IMR-90 (cell line): ENCODE results near the gene RRN3. TPM values are rescaled to one million over a fixed set of nuclear protein-coding genes. Genes with fewer than 3 reads are reported as not detected.

ENCODE experiments used
- ATAC-seq: fragments of 200-7000 bp; cut with Tn5 transposase; 2 replicates; pipeline ENCODE4 v1.9.1; 2020; ENCODE audit warnings: low read depth, mild to moderate bottlenecking, moderate library complexity
- BruUV-seq: library from RNA; stranded (reverse); fragments of 400-500 nt; replicated peaks from 2 replicates; lab custom pipeline; 2021; lab: Mats Ljungman, UMichigan
- CTCF ChIA-PET: fragments of 300-600 bp; formaldehyde crosslinking; extraction: SDS; loops from one replicate; lab custom pipeline; 2021; ENCODE audit warnings: antibody characterized with exemption; lab: Yijun Ruan, JAX
- POLR2A ChIA-PET: fragments of 300-600 bp; sonication (Branson Sonifier 250); formaldehyde crosslinking; loops from one replicate; lab custom pipeline; 2022; ENCODE audit warnings: antibody characterized with exemption; ENCODE audit not compliant: unreplicated experiment; lab: Charles Lee
- DNase-seq: peaks from one replicate; pipeline ENCODE4 v3.0.0; 2013
- H2AFZ ChIP-seq: replicated peaks from 2 replicates; pipeline ENCODE3; 2013; ENCODE audit warnings: low read length, mild to moderate bottlenecking; ENCODE audit not compliant: poor library complexity
- H2AK5ac ChIP-seq: 2 replicates; pipeline ENCODE4 v1.6.1; 2013; ENCODE audit warnings: low read depth, low read length, inconsistent platforms
- H2AK9ac ChIP-seq: replicated peaks from 2 replicates; pipeline ENCODE3; 2013; ENCODE audit warnings: mild to moderate bottlenecking, low read depth, low read length, moderate library complexity; ENCODE audit not compliant: poor library complexity
- H2BK120ac ChIP-seq: 2 replicates; pipeline ENCODE4 v1.6.1; 2013; ENCODE audit warnings: low read depth, low read length, inconsistent platforms
- H2BK15ac ChIP-seq: 3 replicates; pipeline ENCODE4 v1.6.1; 2013; ENCODE audit warnings: low read depth, low read length, inconsistent platforms
- H2BK20ac ChIP-seq: 2 replicates; pipeline ENCODE4 v1.6.1; 2013; ENCODE audit warnings: low read depth, mild to moderate bottlenecking, inconsistent platforms, low read length, moderate library complexity
- H2BK5ac ChIP-seq: 2 replicates; pipeline ENCODE4 v1.6.1; 2013; ENCODE audit warnings: mild to moderate bottlenecking, low read depth, low read length, inconsistent platforms; ENCODE audit not compliant: poor library complexity, severe bottlenecking
- H3K14ac ChIP-seq: replicated peaks from 2 replicates; pipeline ENCODE4 v1.6.1; 2013; ENCODE audit warnings: low read depth, low read length, inconsistent platforms
- H3K18ac ChIP-seq: 2 replicates; pipeline ENCODE4 v1.6.1; 2013; ENCODE audit warnings: low read depth, low read length, control low read depth
- H3K23ac ChIP-seq: 2 replicates; pipeline ENCODE4 v1.6.1; 2013; ENCODE audit warnings: low read depth, low read length, inconsistent platforms
- H3K27ac ChIP-seq: 2 replicates; pipeline ENCODE4 v1.5.1; 2013; ENCODE audit warnings: mild to moderate bottlenecking, control low read depth, low read length; ENCODE audit not compliant: insufficient read depth
- H3K27me3 ChIP-seq: 2 replicates; pipeline ENCODE4 v1.6.1; 2013; ENCODE audit warnings: low read length; ENCODE audit not compliant: control insufficient read depth, insufficient read depth
- H3K36me3 ChIP-seq: 2 replicates; pipeline ENCODE4 v1.6.1; 2013; ENCODE audit warnings: low read length, mixed read lengths; ENCODE audit not compliant: control insufficient read depth, insufficient read depth
- H3K4ac ChIP-seq: 2 replicates; pipeline ENCODE4 v1.6.1; 2013; ENCODE audit warnings: low read depth, low read length, inconsistent platforms
- H3K4me1 ChIP-seq: 2 replicates; pipeline ENCODE4 v1.6.1; 2013; ENCODE audit warnings: low read length, mixed read lengths; ENCODE audit not compliant: control insufficient read depth, insufficient read depth
- H3K4me2 ChIP-seq: 2 replicates; pipeline ENCODE4 v1.6.1; 2013; ENCODE audit warnings: low read depth, mild to moderate bottlenecking, control low read depth, low read length, moderate library complexity
- H3K4me3 ChIP-seq: 2 replicates; pipeline ENCODE4 v1.5.1; 2013; ENCODE audit warnings: low read depth, mild to moderate bottlenecking, control low read depth, low read length, moderate library complexity; ENCODE audit not compliant: insufficient read depth
- H3K56ac ChIP-seq: 2 replicates; pipeline ENCODE4 v1.6.1; 2013; ENCODE audit warnings: low read length, inconsistent platforms; ENCODE audit not compliant: insufficient read depth; ENCODE audit errors: extremely low read depth
- H3K79me1 ChIP-seq, 2 experiments: 2 replicates each; pipeline ENCODE4 v1.6.1; 2013; ENCODE audit warnings: low read length in 2 of 2, inconsistent platforms in 1 of 2, low read depth in 1 of 2
- H3K9ac ChIP-seq: 2 replicates; pipeline ENCODE4 v1.6.1; 2013; ENCODE audit warnings: low read depth, low read length, control low read depth
- H3K9me1 ChIP-seq: 2 replicates; pipeline ENCODE4 v1.6.1; 2013; ENCODE audit warnings: low read length, inconsistent platforms; ENCODE audit not compliant: insufficient read depth
- H3K9me3 ChIP-seq: 2 replicates; pipeline ENCODE4 v1.6.1; 2013; ENCODE audit warnings: low read length; ENCODE audit not compliant: control insufficient read depth, insufficient read depth
- H4K20me1 ChIP-seq: 2 replicates; pipeline ENCODE4 v1.6.1; 2013; ENCODE audit warnings: low read length, inconsistent platforms; ENCODE audit not compliant: insufficient read depth
- H4K5ac ChIP-seq: 2 replicates; pipeline ENCODE4 v1.6.1; 2013; ENCODE audit warnings: mild to moderate bottlenecking, low read depth, low read length, control low read depth
- H4K8ac ChIP-seq, 2 experiments: 2 replicates each; pipeline ENCODE4 v1.6.1; 2013; ENCODE audit warnings: low read depth in 2 of 2, low read length in 2 of 2, control low read depth in 1 of 2, inconsistent platforms in 1 of 2
- H4K91ac ChIP-seq: 2 replicates; pipeline ENCODE4 v1.6.1; 2013; ENCODE audit warnings: low read depth, low read length, inconsistent platforms; ENCODE audit not compliant: insufficient read depth
- FOS ChIP-seq: fragments of 150-350 bp; IDR thresholded peaks from 2 replicates; pipeline ENCODE4 v1.6.1; 2016; ENCODE audit warnings: low read depth, low read length
- WGBS, 2 experiments: methylation state at CpG; one replicate each; pipeline versions ENCODE4 v1.1.5 to v1.1.7; 2013; ENCODE audit warnings: missing lambda C conversion rate in 2 of 2; ENCODE audit not compliant: insufficient read length in 1 of 2; ENCODE audit errors: extremely low coverage in 2 of 2; 5-methylcytosine and 5-hydroxymethylcytosine counted together
- dilution Hi-C: fragments of 300-500 bp; cut with HindIII; formaldehyde crosslinking; loops from one replicate; pipeline ENCODE4 v1.14.3; 2018; ENCODE audit warnings: low sequenced_read_pairs; ENCODE audit not compliant: unreplicated experiment
- in situ Hi-C: fragments of 300-500 bp; cut with MboI; formaldehyde crosslinking; loops from 3 replicates; pipeline ENCODE4 v1.14.3; 2019; ENCODE audit warnings: low sequenced_read_pairs, inconsistent platforms, mixed read lengths
- intact Hi-C: fragments of 100-400 bp; cut with micrococcal nuclease; formaldehyde crosslinking; loops from 2 replicates; pipeline ENCODE4 v1.10.0; 2022
- polyA plus RNA-seq, 3 experiments: library from polyadenylated mRNA; depleted of rRNA; stranded (reverse); fragments of >200 nt; gene quantifications; 2 replicates each; pipeline ENCODE4 v1.2.3, GENCODE V29; 2012; ENCODE audit warnings: low replicate concordance in 1 of 3
- total RNA-seq: library from RNA; depleted of rRNA; stranded (reverse); fragments of >200 nt; gene quantifications from 2 replicates; pipeline ENCODE4 v1.2.3, GENCODE V29; 2012

The RRN3 gene
- total and polyA plus RNA-seq, 2 of the 4 experiments (the other 2 are of a cell fraction): 22.1 to 47.7 TPM

DNA sequence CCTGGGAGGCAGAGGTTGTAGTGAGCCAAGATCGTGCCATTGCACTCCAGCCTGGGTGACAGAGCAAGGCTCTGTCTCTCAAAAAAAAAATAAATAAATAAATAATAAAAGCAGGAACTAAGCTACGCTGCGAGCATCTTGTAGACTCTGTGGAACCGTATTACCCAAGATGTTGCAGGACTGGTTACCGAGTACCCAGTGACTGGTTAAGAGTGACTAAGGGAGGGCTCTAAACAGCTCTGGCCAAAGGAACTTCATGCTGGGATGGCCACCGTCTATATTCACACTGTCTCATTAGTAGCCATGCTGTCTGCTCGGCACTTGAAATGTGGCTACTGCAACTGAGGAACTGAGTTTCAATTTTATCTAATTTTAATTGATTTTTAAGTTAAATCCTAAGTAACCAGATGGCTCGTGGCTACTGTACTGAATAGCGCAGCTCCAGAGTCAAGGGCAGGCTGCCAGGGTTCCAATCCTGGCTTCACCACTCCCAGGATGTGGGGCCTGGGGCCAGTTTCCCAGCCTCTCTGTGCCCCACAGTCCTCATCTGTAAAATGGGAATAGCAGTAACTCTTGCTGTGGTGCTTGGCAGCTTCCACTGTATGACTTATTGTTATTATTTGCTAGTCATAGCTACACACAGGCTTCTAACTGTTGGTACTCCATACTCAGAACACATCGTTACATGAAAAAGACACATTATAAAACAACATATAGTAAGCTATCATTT is 41.2 kb downstream of the RRN3 start:
- Histone ChIP-seq H2BK5ac (no peak overlapping the region), H3K4me1 (peaks cover 5% of the 10 kb centered on the region; the same call in 1 of the 2 replicates), H2BK20ac (no peak overlapping the region), H4K8ac (no peak overlapping the region), H3K4me2 (no peak overlapping the region), H4K5ac (no peak overlapping the region), H2AK5ac (no peak overlapping the region), H3K56ac (no peak overlapping the region), H2BK15ac (no peak overlapping the region), H3K9me3 (no peaks in the 10 kb centered on the region), H3K9ac (no peak overlapping the region), H2AK9ac (no peak overlapping the region), H3K9me1 (peaks cover 5% of the 10 kb centered on the region), H3K36me3 (no peaks in the 10 kb centered on the region), H3K27me3 (no peaks in the 10 kb centered on the region), H3K4ac (no peak overlapping the region), H2BK120ac (no peak overlapping the region), H3K79me1 (peaks cover 25 to 64% of the 10 kb centered on the region in 2 experiments), H2AFZ (no peak overlapping the region), H3K23ac (no peak overlapping the region), H3K4me3 (no peak overlapping the region), H3K27ac (no peak overlapping the region), H4K20me1 (peaks cover 12% of the 10 kb centered on the region), H3K14ac (no peak overlapping the region), H4K91ac (no peak overlapping the region), H3K18ac (no peak overlapping the region)
- intact Hi-C loops: no loop called here
- POLR2A ChIA-PET: no interaction called here
- in situ Hi-C loops: no loop called here
- no TSS peak for BruUV-seq
- 100% methylated on average over 2 of the region's 10 CpGs; no CpG with 5 or more reads in 1 of the 2 experiments for WGBS, 2 experiments
- ATAC-seq: no peak
- DNase-seq: no peak
- no peak for TF ChIP-seq FOS
- CTCF ChIA-PET: no interaction called here
- dilution Hi-C loops: no loop called here
